Coronary artery (tissue), 2 donors: ENCODE results near the gene SLC35G1.

Source experiments
- DNase-seq: peaks from one replicate; pipeline ENCODE4 v3.0.0-alpha.2; 2017; ENCODE audit warnings: low spot score
- H3K27ac ChIP-seq, 2 donors: fragments of 200-600 bp; sonication (generic); one replicate each; pipeline ENCODE4 v1.5.1; 2016 to 2019
- H3K4me3 ChIP-seq: fragments of 200-600 bp; sonication (generic); 2 replicates; pipeline ENCODE4 v1.5.1; 2016; ENCODE audit warnings: mild to moderate bottlenecking, moderate library complexity
- CTCF ChIP-seq: fragments of 200-600 bp; sonication (generic); IDR thresholded peaks from one replicate; pipeline ENCODE4 v1.5.1; 2019; ENCODE audit warnings: antibody characterized with exemption

The SLC35G1 gene

GRCh38 chr10:93947524-93947923, 53.7 kb downstream of the SLC35G1 start:
- no peak overlapping the region for H3K27ac ChIP-seq
- H3K4me3 ChIP-seq = no peak overlapping the region
- TF ChIP-seq CTCF = no peak
- DNase-seq = no peak

GRCh38 chr10:93951905-93952304, 58.1 kb downstream of the SLC35G1 start:
- Histone ChIP-seq H3K4me3 (no peak overlapping the region), H3K27ac (no peak overlapping the region)
- no peak for TF ChIP-seq CTCF
- DNase-seq = no peak
